Hippocampal formation (tissue), 2 donors: ENCODE data around the gene C1orf35.
A peak's percentile ranks its signal among the peaks of the same experiment; 100 is the strongest.
"Not testable (repeated sequence)": the region's sequence is repeated elsewhere in the genome, so short reads cannot be mapped to it uniquely, and the experiment has no call there.

Experiments
- DNase-seq, 2 donors: peaks; one replicate each; lab custom pipeline; 2025; lab: John Stamatoyannopoulos, UW

C1orf35 gene

GRCh38 chr1:228142155-228142691 is 39.1 kb upstream of the C1orf35 start:
- no peak for DNase-seq

GRCh38 chr1:228141226-228142044 is 38.3 kb upstream of the C1orf35 start:
- DNase-seq = no peak

- no peak for DNase-seq
Measured at GRCh38 chr1:228140724-228141225, 37.6 kb upstream of the C1orf35 start.

- DNase-seq = peak; percentile 97
Measured at GRCh38 chr1:228139931-228140723, 37.0 kb upstream of the C1orf35 start, which contains the start of gene GUK1. Gene GUK1 (plus strand): TSS chr1:228140279. CDS start chr1:228140303, 24 bp downstream.

- no peak for DNase-seq
Measured at GRCh38 chr1:228139406-228139930, 36.3 kb upstream of the C1orf35 start.

- no peak for DNase-seq
Measured at GRCh38 chr1:228136901-228137300, 33.8 kb upstream of the C1orf35 start.

- DNase-seq = no peak
Measured at GRCh38 chr1:228134591-228134990, 31.5 kb upstream of the C1orf35 start.

GRCh38 chr1:228131766-228132165 is 28.6 kb upstream of the C1orf35 start:
- no peak for DNase-seq

- no peak for DNase-seq
Measured at GRCh38 chr1:228125185-228125584, 22.1 kb upstream of the C1orf35 start.

- DNase-seq = no peak
Measured at GRCh38 chr1:228123505-228123904, 20.4 kb upstream of the C1orf35 start.

- DNase-seq = no peak
Measured at GRCh38 chr1:228122921-228123441, 19.9 kb upstream of the C1orf35 start.

- no peak for DNase-seq
Measured at GRCh38 chr1:228120857-228121489, 17.8 kb upstream of the C1orf35 start.

- no peak for DNase-seq
Measured at GRCh38 chr1:228120351-228120750, 17.2 kb upstream of the C1orf35 start.

GRCh38 chr1:228118040-228118439 is 14.9 kb upstream of the C1orf35 start:
- no peak for DNase-seq

- no peak for DNase-seq
Measured at GRCh38 chr1:228117335-228117734, 14.2 kb upstream of the C1orf35 start.

- DNase-seq = no peak
Measured at GRCh38 chr1:228114827-228115226, 11.7 kb upstream of the C1orf35 start.

GRCh38 chr1:228112617-228113016 is 9.5 kb upstream of the C1orf35 start:
- DNase-seq = no peak

- DNase-seq = no peak
Measured at GRCh38 chr1:228112167-228112566, 9.0 kb upstream of the C1orf35 start.

- DNase-seq = not testable (repeated sequence)
Measured at GRCh38 chr1:228111315-228111714, 8.2 kb upstream of the C1orf35 start.

- DNase-seq = no peak
Measured at GRCh38 chr1:228110556-228110955, 7.4 kb upstream of the C1orf35 start.

- DNase-seq = no peak
Measured at GRCh38 chr1:228109962-228110488, 6.9 kb upstream of the C1orf35 start.
